ENCODE data around the gene NUDT19. TPM values are rescaled to one million over a fixed set of nuclear protein-coding genes. Genes with fewer than 3 reads are reported as not detected.
A peak's percentile ranks its signal among the peaks of the same experiment; 100 is the strongest.

Gene NUDT19
- total RNA-seq, 4 donors from 2014 or later = 6.1 to 13.6 (median 9.0) TPM

GRCh38 chr19:32669310-32669709 is 22.3 kb upstream of the NUDT19 start:
- no peak overlapping the region for H3K27ac ChIP-seq
- ATAC-seq = no peak
- H3K4me3 ChIP-seq = no peak overlapping the region
- peaks cover 0 to 51% (median 9%) of the 10 kb centered on the region in 3 donors for H3K4me1 ChIP-seq
- H3K36me3 ChIP-seq = peaks cover 0 to 7% of the 10 kb centered on the region in 2 donors
- WGBS, 2 donors (ENCODE audit: low coverage in 1 of 2) = 71 to 80% methylated on average over 1 of the region's 3 CpGs
- H3K9me3 ChIP-seq = no peaks in the 10 kb centered on the region
- no peak for TF ChIP-seq POLR2A (IDR thresholded peaks at IDR 0.05)
- no peak for TF ChIP-seq CTCF (IDR thresholded peaks at IDR 0.05)
- no peak for TF ChIP-seq EP300 (IDR thresholded peaks at IDR 0.05)
- no peak for TF ChIP-seq POLR2AphosphoS5 (IDR thresholded peaks at IDR 0.05)
- H3K27me3 ChIP-seq = no peaks in the 10 kb centered on the region

- no peak for TF ChIP-seq EP300 (IDR thresholded peaks at IDR 0.05)
- TF ChIP-seq POLR2AphosphoS5 (IDR thresholded peaks at IDR 0.05) = no peak
- no peak for TF ChIP-seq POLR2A (IDR thresholded peaks at IDR 0.05)
- TF ChIP-seq CTCF (IDR thresholded peaks at IDR 0.05) = no peak
- ATAC-seq = no peak
- Histone ChIP-seq H3K36me3 (peaks cover 0 to 2% of the 10 kb centered on the region in 2 donors), H3K9me3 (no peaks in the 10 kb centered on the region), H3K4me3 (no peak overlapping the region), H3K27me3 (peaks cover 13% of the 10 kb centered on the region), H3K27ac (no peak overlapping the region), H3K4me1 (peaks cover 0 to 57% (median 9%) of the 10 kb centered on the region in 3 donors)
- WGBS, 2 donors (ENCODE audit: low coverage in 1 of 2) = 69 to 74% methylated on average over 9 to 12 of the region's 14 CpGs
Measured at GRCh38 chr19:32671883-32672593, 19.6 kb upstream of the NUDT19 start.

GRCh38 chr19:32672841-32673240 is 18.8 kb upstream of the NUDT19 start:
- no peak for ATAC-seq
- no peak overlapping the region for H3K4me3 ChIP-seq
- H3K4me1 ChIP-seq = peaks cover 0 to 65% (median 9%) of the 10 kb centered on the region in 3 donors
- H3K9me3 ChIP-seq = no peaks in the 10 kb centered on the region
- no peak for TF ChIP-seq POLR2AphosphoS5 (IDR thresholded peaks at IDR 0.05)
- no peak for TF ChIP-seq CTCF (IDR thresholded peaks at IDR 0.05)
- no peak for TF ChIP-seq EP300 (IDR thresholded peaks at IDR 0.05)
- no peak for TF ChIP-seq POLR2A (IDR thresholded peaks at IDR 0.05)
- H3K27ac ChIP-seq = no peak overlapping the region
- peaks cover 17% of the 10 kb centered on the region for H3K27me3 ChIP-seq
- no peaks in the 10 kb centered on the region for H3K36me3 ChIP-seq
- no CpG with 5 or more reads among the region's 3 CpGs for WGBS, 2 donors (ENCODE audit: low coverage in 1 of 2)

GRCh38 chr19:32673573-32673972 is 18.0 kb upstream of the NUDT19 start:
- TF ChIP-seq CTCF (IDR thresholded peaks at IDR 0.05) = no peak
- TF ChIP-seq POLR2A (IDR thresholded peaks at IDR 0.05) = no peak
- TF ChIP-seq POLR2AphosphoS5 (IDR thresholded peaks at IDR 0.05) = no peak
- TF ChIP-seq EP300 (IDR thresholded peaks at IDR 0.05) = no peak

More at GRCh38 chr19:32673573-32673972, 18.0 kb upstream of the NUDT19 start:
- H3K27me3 ChIP-seq = peaks cover 17% of the 10 kb centered on the region
- H3K36me3 ChIP-seq = no peaks in the 10 kb centered on the region
- no peak overlapping the region for H3K27ac ChIP-seq
- peak overlapping the region in 1 of 2 donors; percentile 88 for H3K4me3 ChIP-seq
- H3K9me3 ChIP-seq = no peaks in the 10 kb centered on the region
- ATAC-seq = no peak
- 77 to 80% methylated on average over 3 to 4 of the region's 10 CpGs for WGBS, 2 donors (ENCODE audit: low coverage in 1 of 2)
- H3K4me1 ChIP-seq = peaks cover 0 to 71% (median 9%) of the 10 kb centered on the region in 3 donors
